ENCODE measurements around the gene KISS1R.

The KISS1R gene

GRCh38 chr19:940591-941291 lies 23.6 kb downstream of the KISS1R start:
- DNase-seq = no peak

DNA sequence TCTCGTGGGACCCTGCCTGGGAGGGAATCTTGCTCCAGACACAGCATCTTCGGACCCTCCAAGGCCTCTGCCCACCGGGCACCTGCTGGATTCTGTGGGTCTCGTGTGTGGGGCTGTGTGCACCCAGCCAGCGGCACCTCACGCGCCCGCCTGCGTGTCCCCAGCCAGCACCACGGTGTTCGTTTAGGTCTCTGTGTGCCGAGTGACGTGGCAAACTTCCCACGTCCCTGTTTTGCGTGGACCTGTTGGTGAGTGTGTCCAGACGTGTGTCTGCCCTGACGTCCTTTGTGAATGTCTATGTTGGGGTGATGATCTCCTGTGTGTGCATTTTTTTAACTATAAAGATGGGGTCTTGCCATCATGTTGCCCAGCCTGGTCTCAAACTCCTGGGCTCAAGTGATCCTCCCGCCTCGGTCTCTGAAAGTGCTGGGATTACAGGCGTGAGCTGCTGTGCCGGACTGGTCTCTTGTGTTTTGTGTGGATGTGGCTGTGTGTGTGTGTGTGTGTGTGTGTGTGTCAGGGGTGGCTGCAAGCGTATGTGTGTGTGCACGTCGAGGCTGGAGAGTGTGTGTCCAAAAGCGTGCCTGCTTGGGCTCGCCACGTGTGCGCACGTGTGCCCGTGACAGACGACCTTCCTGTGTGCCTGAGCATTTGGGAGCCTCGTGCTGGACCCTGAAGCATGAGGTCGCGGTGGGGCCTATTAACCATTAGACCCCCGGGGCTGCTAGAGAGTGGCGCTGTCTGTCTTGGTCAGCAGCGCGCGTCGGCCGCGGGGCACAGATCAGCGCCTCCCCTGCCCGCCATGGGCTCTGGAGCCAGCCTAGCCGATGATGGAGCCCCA lies 24.4 kb downstream of the KISS1R start:
- no peak for DNase-seq

GRCh38 chr19:942133-942645 lies 25.1 kb downstream of the KISS1R start:
- DNase-seq = no peak

DNA sequence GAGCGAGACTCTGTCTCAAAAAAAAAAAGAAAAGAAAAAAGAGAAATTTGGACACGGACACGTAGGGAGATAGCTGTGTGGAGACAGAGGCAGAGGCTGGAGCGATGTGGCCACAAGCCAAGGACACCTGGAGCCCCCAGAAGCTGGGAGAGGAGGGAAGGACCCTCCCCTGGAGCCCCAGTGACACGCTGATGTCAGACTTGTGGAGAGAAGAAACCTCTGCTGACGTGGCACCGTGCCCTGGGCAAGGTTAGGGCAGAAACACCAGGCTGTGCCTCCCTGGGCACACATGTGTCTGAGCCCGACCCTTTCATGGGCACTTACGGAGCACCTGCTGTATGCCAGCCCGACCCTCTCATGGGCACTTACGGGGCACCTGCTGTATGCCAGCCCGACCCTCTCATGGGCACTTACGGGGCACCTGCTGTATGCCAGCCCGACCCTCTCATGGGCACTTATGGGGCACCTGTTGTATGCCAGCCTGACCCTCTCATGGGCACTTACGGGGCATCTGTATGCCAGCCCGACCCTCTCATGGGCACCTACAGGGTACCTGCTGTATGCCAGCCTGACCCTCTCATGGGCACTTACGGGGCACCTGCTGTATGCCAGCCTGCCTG lies 26.5 kb downstream of the KISS1R start:
- DNase-seq = no peak

DNA sequence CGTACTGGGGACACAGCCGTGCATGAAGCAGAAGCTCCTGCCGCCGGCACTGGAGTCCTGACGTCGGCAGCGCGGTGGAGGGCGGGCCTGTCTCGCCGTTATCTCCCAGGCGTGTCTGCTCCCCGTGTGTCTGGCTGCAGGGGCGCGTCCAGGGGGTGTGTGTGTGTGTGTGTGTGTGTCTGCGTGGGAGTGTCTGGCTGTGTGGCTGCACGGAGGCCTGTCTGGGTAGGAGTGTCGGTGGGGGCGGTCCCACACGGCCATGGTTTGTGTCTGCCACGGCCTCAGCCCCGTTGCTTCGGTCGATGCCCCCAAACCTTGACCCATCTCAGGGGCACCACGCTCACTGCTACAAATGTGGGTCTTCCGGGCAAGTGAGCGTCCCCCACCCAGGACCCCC lies 27.0 kb downstream of the KISS1R start:
- DNase-seq = peak; percentile 59

- DNase-seq = no peak
These were observed 27.6 kb downstream of the KISS1R start for GRCh38 chr19:944663-945241.

GRCh38 chr19:945401-946252 lies 28.5 kb downstream of the KISS1R start:
- no peak for DNase-seq

DNA sequence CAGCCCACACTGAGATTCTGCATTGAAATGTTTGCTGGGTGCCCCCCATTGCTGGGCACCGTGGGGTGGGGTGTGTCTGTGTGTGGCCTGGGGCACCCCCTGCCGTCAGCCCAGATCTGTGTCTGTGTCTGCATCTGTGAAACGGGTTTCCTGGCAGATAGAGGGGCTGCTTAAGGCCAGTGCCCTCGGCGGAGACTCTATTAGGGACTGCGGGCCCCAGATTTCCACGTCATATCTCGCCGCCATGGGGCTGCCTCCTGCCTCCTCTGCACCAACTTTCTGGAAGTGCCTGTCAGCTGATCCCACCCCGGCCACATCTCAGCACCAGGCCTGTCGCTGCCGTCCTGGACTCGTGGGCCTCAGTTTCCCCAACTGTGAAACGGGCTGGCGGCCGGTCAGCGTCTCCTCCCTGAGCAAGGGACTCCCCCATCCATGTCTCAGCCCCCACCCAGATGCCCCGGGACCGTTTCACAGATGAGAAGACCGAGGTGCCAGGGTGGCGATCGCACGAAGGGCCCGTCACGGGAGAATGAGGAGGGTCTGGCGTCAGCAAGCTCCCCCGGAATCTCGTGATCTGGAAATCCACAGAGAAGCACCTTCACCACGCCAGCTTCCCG lies 30.1 kb downstream of the KISS1R start:
- no peak for DNase-seq

DNA sequence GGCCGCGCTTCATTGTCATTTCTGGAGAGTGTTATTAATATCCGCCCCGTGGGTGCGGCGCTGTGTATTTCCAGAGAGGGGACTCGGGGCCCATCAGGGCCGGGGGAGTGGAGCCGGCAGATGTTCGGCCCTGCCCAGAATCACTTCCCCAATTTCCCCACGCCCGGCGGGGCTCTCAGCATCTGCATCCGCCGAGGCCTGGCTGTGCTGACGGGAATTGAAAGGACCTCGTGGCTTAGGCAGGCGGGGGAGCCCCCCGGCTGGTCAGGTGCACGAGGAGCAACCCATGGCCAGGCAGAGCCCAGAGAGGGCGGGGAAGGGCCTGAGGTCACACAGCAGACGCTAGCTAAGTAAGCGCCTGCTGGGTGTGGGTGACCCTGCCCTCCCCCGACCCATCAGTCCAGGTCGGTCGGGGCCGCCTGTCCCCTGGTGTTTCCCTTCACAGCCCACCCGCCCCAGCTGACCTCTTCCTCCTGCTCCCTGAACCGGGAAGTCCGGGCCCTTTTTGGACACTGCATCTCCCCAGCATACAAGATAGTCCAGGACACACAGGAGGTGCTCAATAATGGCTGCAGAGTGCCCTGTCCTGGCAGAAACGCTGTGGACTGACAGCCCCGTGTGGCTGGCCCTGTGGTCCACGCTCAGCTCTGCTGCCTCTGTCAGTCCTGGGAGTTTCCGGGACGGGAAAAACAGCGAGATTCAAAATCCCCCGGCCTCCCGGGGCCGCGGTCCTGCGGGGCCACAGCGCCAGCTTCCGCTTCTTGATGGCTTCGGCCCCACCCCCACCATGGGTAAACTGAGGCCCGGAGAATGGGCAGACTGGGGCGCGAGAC lies 30.8 kb downstream of the KISS1R start:
- DNase-seq = peak; percentile 75

- DNase-seq = no peak
These were observed 31.8 kb downstream of the KISS1R start for GRCh38 chr19:948842-949496.

GRCh38 chr19:950352-951066 lies 33.4 kb downstream of the KISS1R start:
- DNase-seq = no peak

DNA sequence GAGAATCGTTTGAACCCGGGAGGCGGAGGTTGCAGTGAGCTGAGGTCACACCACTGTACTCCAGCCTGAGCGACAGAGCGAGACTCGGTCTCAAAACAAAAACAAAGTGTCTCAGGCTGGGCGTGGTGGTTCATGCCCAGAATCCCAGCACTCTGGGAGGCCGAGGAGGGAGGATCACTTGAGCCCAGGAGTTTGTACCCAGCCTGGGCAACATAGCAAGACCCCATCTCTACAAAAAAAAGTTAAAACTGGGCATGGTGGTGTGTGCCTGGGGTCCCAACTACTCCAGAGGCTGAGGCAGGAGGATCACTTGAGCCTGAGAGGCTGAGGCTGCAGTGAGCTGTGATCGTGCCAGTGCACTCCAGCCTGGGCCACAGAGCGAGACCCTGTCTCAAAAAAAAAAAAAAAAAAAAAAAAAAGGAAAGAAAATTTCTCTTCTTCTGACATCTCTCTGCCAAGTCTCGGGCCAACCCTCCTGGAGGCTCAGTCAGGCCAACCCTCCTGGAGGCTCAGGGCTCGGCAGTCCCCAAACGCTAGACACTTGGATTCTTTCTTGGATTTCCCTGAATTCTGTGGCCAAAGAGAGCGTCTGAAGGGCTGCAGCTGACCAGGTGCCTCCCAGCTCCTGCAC lies 35.0 kb downstream of the KISS1R start:
- no peak for DNase-seq

- DNase-seq = no peak
These were observed 35.7 kb downstream of the KISS1R start for GRCh38 chr19:952680-953444.

DNA sequence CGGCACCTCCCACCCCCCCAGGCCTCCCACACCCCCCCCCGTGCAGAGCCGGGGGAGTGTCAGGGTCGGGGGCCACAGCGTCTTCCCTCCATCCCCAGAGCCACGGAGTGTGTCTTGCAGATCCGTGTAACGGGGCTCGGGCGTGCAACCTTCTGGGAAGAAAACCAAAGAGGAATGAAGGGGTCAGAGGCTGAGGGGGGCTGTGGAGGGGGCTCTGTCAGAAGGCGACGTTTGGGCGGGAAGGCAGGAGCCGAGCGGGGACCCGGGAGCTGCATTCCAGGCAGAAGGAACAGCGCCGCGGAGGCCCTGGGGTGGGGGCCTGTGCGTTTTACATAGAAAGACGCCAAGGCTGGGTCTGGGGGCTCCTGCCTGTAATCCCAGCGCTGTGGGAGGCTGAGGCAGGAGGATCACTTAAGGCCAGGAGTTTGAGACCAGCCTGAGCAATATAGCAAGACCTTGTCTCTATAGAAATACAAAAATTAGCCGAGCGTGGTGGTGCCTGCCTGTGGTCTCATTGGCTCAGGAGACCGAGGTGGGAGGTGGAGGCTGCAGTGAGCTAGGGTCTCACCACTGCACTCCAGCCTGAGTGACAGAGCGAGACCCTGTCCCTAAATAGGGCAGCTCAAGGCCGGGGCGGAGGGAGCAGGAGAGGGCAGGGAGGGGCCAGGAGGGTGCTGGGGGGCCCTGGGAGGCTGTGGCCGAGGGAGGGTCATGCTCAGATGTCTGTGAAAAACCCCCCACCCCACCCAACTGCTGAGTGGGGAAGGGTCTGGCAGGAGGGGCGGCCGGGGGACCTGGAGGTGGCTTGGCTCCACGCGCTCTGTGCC lies 36.5 kb downstream of the KISS1R start:
- DNase-seq = no peak

DNA sequence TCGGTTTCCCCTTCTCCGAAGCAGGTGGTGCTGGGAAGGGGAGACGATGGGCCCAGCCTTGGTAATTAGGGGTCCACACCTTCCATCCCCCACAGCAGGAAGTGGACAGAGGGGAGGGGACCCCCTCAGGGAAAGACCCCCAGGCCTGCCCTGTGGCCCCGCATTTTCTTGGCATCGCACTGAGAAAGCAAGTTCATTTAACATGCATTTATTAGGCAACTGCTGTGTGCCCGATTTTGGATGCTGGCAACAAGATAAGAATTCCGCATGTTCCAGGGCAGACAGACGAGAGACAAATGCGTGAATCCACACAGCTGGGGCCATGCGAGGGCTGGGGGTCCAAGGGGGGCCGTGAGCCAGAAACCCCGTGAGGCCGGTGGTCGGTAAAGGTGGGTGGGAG lies 37.1 kb downstream of the KISS1R start:
- no peak for DNase-seq

DNA sequence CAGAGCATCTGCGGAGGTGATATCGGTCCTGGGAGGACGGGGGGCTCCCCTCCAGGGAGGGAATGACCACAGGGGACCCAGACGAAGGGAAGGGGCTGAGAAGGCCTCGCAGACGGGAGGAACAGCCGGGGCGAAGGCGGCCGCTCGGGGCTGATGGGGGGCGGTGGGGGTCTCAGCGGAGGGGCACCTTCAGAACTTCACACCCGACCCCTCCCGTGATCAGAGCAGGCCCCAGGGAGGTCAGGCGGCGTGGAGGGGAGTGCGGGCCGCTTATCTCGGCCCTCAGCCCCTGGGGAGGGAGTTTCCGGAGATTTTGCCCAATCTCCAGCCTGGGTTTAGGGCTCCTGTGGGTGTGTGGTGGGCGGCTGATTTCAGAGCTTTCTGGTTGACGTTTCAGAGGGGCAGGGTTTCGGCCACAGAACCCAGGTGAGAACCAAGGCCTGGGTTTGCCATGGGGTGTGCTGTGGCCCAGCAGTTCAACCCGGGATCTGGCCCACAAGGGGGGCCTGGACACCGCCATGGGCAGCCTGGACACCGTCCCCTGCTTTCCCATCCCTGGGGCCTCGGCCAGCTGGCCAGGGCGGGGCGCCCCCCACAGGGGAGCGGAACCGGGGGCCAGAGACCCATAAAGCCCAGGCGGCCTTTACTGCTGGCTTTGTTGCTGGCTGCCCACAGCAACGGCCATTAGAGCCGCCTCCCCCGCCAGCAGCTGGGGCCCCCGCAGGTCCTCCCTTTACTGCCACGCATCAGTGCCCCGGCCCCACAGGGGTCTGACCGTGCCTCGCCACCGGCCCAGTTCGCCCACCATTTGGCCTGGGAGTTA lies 37.8 kb downstream of the KISS1R start:
- DNase-seq = no peak

All from femur (tissue), 1 donor.